ENCODE data around the gene FCRLB.
"Not testable (repeated sequence)": the region's sequence is repeated elsewhere in the genome, so short reads cannot be mapped to it uniquely, and the experiment has no call there.

Gene FCRLB

DNA sequence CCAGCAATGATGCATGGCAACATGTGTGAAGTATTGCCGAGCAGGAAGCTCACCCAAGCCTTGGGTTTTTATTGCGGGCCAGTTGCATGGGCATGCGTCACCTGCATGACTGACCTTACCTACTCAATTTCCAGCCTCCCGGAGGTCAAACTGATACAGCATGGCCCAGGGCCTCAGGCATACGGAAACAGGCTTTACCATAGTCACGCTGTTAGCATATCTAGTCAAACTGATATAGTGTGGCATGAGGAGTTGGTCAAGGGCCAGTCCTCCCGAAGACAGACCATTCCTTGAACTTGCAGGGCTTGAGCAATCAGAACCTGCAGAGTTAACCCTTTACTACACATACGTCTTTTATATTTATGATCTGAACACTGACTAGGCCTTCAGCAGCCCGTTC, 21.9 kb downstream of the FCRLB start:
- DNase-seq = no peak

DNA sequence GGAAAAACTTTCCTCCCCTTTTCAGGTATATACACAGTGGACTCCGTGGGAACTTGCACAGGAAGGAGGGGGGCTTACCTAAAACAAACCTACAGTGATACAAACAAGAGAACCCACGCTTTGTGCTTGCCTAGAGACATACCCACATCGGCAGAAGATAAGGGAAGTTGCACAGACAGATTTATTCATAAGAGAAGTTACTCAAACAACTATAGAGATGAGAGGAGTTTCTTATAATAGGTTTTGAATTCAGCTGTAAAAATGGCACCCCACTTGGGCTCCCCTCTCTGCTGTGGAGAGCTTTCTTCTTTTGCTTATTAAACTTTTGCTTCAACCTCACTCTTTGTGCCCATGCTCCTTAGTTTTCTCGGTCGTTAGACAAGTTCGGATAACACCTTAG, 26.5 kb downstream of the FCRLB start:
- no peak for DNase-seq

DNA sequence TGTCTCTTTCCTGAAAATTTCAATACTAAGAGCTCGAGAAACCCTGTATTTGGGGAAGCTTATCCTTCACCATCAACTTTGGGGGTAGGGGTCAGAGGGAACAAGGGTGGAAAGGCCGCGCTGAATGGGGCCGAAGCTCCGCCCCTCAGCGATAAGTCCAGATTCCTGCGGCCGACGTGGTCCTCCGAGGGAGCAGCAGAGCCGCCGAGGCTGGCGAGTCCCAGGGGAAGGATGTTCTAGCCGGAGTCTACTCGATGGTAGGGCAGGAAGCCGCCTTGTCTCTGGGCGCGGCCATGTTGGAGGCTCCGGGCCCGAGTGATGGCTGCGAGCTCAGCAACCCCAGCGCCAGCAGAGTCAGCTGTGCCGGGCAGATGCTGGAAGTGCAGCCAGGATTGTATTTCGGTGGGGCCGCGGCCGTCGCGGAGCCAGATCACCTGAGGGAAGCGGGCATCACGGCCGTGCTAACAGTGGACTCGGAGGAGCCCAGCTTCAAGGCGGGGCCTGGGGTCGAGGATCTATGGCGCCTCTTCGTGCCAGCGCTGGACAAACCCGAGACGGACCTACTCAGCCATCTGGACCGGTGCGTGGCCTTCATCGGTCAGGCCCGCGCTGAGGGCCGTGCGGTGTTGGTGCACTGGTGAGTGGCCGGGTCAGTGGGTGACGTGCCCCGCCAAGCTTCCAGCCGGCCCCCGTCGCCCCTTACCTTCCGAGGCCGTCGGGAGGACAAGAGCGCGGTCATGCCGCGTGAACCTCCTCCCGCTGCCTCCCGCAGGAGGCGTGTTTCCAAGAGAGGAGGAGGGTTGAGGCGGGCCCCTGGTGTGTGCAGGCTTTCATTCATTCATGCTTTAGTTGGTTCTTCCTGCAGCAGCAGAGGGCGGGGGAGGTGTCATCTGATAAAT, 28.4 kb downstream of the FCRLB start, which contains the start of gene DUSP12:
DUSP12 (plus strand) TSS at position 278 of the 899 bp plus-strand sequence; CDS start at position 294, 16 bp downstream.
- DNase-seq = peak; percentile 96

DNA sequence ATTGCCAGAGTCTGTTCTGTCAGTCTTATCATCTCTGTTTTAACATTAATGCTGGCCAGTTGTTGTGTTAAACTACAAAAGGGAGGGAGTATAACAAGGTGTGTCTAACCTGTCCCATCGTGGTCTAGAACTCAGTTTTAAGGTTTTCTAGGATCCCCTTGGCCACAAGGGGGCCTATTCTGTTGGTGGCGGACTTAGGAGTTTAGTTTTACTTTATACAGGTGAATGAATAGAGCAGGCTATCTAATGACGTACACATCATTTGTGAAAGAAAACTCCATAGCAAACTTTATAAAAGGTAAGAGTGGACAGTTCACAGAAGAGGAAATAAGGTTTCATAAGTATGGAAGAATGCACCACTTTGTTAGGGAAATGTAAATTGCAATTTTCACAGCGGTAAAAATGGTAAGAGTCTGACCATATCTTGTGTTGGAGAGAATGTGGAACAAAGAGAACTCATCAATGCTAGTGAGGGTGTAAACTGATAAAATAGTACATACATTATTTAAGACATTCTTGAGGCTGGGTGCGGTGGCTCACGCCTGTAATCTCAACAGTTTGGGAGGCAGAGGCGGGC, 42.3 kb downstream of the FCRLB start:
- peak; percentile 62 for DNase-seq

DNA sequence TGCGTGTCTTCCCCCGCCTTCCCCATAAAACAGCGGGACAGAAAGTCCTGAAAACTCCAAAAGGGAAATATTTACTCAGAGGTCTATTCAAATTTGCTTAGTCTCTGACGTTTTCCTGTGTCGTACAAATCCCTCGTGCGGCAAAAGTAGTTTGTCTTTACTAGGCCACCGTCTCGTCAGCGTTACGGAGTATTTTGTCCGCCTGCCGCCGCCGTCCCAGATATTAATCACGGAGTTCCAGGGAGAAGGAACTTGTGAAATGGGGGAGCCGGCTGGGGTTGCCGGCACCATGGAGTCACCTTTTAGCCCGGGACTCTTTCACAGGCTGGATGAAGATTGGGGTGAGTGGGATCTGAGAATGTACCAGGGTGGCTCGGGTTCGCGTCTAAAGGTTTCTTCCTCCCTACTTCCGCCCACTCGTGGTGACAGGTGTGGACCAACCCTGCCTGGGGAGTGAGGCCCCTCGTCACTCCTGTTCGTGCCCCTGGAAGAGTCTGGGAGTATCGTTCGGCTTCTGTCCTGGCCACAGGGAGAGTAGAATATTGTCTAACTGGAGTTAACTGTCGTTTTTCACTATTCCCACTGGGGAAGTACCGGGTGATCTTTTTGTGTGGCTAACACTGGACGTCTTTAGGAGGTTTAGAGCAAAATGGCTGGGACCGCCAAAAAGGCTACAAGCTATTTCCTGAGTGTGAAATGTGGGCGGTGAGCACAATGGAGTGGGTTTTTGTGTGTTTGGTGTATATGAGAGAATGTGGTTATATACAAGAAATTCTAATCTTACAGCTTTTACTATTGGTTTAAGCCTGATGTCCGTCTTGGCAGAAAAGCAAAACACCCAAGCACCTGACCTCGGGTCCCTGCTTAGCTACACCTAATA, 45.0 kb downstream of the FCRLB start, which contains the start of gene ATF6:
ATF6 (plus strand) TSS at position 219 of the 880 bp plus-strand sequence; CDS start at position 260, 41 bp downstream.
- DNase-seq = peak; percentile 89

DNA sequence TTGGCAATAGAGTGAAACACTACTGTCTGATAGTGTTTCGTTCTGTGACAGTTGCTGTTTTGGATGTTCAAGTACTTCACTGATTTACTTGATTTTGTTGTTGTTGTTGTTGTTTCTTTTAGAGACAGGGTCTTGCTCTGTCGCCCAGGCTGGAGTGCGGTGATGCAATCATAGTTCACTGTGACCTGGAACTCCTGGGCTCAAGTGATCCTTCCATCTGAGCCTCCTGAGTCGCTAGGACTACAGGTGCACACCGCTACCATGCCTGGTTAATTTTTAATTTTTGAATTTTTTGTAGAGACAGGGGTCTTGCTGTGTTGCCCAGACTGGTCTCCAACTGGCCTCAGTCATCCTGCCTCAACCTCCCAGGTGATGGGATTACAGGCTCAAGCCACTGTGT, 47.1 kb downstream of the FCRLB start:
- DNase-seq = no peak

DNA sequence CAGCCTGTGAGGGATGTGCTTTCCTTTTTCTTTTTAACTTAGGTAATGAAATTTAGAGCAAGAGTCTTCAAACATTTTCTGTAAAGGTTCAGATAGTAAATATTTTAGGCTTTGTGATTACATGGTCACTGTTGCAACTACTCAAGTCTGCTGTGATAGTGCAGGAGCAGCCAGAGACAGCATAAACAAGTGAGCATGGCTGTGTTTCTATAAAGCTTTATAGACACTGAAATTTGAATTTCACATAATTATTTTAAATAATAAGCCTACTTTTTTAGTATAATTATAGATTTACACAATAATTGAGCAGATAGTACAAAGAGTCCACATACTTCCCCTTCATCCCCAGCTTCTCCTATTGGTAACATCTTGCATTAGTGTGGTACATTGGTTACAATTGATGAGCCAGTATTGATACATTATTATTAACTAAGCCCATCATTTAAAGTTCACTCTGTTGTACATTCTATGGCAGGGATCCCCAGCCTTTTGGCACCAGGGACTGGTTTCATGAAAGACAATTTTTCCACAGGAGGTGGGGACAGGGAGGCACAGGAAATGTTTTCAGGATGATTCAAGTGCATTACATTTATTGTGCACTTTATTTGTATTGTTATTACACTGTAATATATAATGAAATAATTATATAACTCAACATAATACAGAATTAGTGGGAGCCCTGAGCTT, 47.8 kb downstream of the FCRLB start:
- DNase-seq = no peak

DNA sequence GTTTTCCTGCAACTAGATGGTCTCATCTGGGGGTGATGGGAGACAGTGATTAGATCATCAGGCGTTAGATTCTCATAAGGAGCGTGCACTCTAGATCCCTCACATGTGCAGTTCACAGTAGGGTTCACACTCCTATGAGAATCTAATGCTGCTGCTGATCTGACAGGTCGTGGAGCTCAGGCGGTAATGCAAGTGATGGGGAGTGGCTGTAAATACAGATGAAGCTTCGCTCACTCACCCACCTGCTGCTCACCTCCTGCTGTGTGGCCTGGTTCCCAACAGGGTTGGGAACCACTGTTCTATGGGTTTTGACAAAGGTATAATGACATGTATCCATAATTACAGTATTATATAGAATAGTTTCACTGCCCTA, 48.3 kb downstream of the FCRLB start:
- DNase-seq = not testable (repeated sequence)

DNA sequence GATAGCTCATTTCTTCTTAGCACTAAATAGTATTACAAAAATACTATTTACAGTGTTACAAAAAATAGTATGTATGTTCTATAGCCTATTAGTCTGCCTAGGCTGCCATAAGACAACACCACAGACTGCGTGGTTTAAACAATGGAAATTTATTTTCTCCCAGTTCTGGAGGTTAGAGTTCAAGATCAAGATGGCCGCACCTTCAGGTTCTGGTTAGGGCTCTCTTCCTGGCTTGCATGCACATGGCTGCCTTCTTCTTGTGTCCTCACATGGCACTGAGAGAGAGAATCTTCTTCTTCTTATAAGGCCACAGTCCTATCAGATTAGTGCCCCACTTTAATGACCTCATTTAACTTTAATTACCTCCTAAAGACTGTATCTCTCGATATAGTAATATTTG, 48.9 kb downstream of the FCRLB start:
- DNase-seq = no peak

DNA sequence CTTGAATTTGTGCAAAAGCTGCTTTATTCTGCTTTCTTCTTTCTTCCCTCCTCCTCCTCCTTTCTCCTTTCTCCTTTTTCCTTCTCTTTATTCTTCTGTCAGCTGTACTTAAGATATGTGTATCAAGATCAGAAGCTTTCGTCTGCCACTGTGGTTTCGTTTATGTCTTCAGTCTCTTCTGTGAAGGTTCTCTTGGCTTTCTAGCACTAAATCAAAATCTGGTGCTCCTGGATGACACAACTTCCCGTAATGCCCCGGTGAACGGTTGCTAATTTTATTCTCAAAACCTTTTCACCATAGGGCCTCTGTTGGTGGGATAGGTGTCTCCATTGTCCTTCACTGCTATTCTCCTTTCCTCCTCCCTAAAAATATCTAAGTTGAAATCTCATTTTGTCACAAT, 49.8 kb downstream of the FCRLB start:
- no peak for DNase-seq

DNA sequence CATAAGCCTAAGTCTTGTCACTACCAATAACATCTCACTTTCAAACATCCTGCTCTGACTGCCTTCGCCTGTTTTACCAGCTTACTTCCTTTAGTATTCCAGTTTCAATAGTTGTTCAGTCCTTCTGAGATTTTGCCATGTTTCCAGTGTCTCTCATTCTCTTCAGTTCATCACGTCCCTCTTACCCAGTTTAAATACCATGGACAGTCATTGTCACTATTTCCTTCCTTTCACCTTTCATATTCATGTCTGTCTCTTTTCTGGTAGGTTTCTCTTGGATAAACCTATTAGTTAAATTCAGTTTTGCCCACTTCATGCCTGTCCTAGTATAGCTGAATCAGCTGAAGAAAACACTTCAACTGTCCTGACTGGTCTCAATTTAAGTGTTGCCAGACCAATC, 50.6 kb downstream of the FCRLB start:
- no peak for DNase-seq

DNA sequence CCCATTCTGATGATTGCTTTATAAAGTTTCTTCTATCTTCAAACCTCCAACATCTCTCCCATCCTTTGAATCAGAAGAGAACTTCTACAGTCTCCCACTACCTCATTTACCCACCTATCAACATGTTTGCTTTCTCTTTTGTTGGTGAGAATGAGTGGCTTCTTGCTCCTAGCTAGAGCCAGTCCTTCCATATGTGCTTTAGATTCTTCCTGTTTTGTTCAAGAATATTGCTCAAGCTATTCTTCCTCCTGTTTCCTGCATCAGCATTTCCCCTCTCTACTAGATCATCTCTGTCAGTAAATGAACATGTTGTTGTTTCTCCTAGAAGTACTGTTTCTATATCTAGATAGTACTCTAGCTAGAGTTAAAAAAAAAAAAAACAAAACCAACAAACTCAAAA, 51.1 kb downstream of the FCRLB start:
- no peak for DNase-seq

DNA sequence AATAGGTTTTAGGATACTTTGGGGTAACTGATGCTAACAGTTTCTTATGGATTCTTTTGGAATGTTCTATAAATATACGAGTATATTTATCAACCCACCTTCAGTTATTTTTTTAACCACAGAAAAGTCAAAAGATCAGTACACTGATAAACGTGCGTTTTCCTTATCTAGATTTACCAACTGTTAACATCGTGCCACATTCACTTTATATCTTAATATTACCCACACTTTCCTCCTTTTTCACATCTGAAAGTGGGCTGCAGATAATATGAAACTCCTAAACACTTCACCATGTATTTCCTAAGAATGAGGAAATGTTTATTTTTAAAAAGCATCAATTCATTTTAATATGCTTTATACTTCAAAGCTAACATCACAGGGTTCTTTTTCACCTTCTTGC, 52.4 kb downstream of the FCRLB start:
- DNase-seq = no peak

DNA sequence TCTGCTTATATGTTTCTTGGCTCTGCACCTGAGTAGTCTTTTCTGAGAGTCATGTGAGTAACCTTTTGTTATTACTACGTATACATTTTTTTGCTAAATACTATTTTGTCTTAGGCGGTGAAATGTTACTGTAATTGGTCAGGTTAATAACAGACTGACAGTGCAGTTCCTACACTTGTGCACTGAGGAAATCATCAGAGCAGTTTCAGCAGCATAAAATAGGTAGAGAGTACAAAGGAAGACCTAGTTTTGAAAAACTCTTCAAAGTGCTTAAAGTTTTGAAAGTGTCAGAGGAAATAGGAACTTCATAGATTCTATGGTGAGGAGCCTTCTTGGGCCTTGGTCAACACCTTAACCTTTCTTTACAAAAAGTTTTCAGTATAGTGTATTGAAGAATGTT, 55.9 kb downstream of the FCRLB start:
- no peak for DNase-seq

Measured in activated CD4-positive, alpha-beta T cell treated with anti-CD3 and anti-CD28 coated beads, Interleukin-2, Interleukin-6, amounts not matched to agents 100 ng/mL and 50 ng/mL, durations not matched to agents 16 hours and 8 hours (primary cell).